ENCODE measurements around the gene MAP3K3.

MAP3K3 gene

DNA sequence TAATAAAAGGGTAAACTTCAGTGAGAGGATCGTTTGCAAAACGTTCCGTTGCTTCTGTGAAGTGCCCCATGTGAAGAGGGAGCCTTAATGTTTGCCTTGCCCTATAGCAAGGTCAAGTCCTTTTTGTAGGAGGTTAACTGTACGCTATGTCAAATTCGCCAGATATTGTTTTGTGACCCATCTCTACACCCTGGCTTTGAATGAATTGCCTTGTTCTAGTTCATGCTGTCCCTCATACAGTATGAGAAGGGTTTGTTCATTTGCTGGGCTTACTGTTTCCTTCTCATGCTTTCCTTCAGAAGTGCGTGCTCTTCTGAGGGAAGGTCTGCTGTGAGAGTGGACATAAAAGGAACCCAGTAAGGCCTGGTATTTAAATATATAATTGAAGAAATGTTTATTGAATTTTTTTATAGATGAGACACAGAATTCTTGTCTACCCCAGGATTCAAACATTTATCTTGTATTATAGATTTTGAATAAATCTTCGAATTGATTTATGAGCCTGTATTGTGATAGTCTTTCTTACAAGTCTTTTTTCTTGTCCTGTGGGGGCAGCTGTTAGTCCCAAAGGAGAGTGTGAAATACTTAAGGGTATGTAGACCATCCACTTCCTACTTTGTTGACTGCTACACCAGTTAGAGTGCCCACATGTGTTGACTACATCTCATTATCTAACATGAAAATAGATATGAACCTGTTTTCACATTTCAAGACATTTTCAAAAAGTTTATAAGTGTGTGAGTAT lies 1.7 kb downstream of the MAP3K3 start:
- Histone ChIP-seq H3K79me1 (ENCODE audit: low read length) (peaks cover 3% of the 10 kb centered on the region), H3K18ac (ENCODE audit: low read length) (no peak overlapping the region), H3K23ac (ENCODE audit: low read length) (no peak overlapping the region), H3K4ac (ENCODE audit: low read depth, low read length) (no peak overlapping the region), H3K4me1 (ENCODE audit: control insufficient read depth in 1 of 2, insufficient read depth in 2 of 2, low read length in 2 of 2) (no peaks in the 10 kb centered on the region), H3K4me3 (ENCODE audit: low read depth, low read length) (no peak overlapping the region), H3K27ac (ENCODE audit: low read depth, low read length) (no peak overlapping the region), H2AFZ (ENCODE audit: insufficient read depth, low read length, poor library complexity) (no peak overlapping the region), H3K79me2 (ENCODE audit: control insufficient read depth, insufficient read depth, low read length, poor library complexity) (no peaks in the 10 kb centered on the region), H3K14ac (ENCODE audit: low read length) (no peak overlapping the region), H2BK12ac (ENCODE audit: low read length) (no peak overlapping the region), H3K4me2 (ENCODE audit: low read length) (no peak overlapping the region), H3K36me3 (ENCODE audit: control insufficient read depth in 1 of 2, insufficient read depth in 2 of 2, low read length in 2 of 2) (peaks cover 0 to 2% of the 10 kb centered on the region in 2 experiments), H2BK5ac (ENCODE audit: low read depth, low read length, poor library complexity) (no peak overlapping the region), H3K9me3 (ENCODE audit: insufficient read depth, low read depth, low read length) (no peaks in the 10 kb centered on the region), H4K8ac (ENCODE audit: low read depth, low read length) (no peak overlapping the region), H4K91ac (ENCODE audit: low read depth, low read length) (no peak overlapping the region), H4K12ac (ENCODE audit: low read depth, low read length) (no peak overlapping the region), H2AK5ac (ENCODE audit: low read length) (no peak overlapping the region), H2BK120ac (ENCODE audit: insufficient read depth, low read length, poor library complexity) (no peak overlapping the region), H3K9ac (ENCODE audit: low read length) (no peak overlapping the region), H3K27me3 (ENCODE audit: insufficient read depth, low read length) (no peaks in the 10 kb centered on the region)
- WGBS (ENCODE audit: extremely low coverage, insufficient coverage, insufficient read length) = no CpG with 5 or more reads among the region's 7 CpGs
- DNase-seq = no peak

DNA sequence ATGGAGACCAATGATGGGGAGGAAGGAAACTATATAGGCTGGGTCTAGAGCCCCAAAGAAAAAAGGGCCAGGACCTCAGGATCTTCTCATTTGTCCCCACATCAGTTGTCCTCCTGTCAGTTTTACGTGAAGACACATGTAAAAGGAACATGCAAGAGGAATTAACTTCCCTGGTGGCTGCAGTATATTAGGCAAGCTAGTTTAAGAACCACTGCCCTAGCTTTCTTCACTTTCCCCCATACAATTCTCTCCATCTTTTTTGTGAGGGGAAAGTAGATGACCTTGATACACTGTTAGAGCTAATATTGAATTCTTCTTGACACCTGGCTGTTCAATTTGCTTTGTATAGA lies 2.3 kb downstream of the MAP3K3 start:
- Histone ChIP-seq H4K91ac (ENCODE audit: low read depth, low read length) (no peak overlapping the region), H3K4me3 (ENCODE audit: low read depth, low read length) (no peak overlapping the region), H3K14ac (ENCODE audit: low read length) (no peak overlapping the region), H3K79me2 (ENCODE audit: control insufficient read depth, insufficient read depth, low read length, poor library complexity) (no peaks in the 10 kb centered on the region), H3K18ac (ENCODE audit: low read length) (no peak overlapping the region), H2BK120ac (ENCODE audit: insufficient read depth, low read length, poor library complexity) (no peak overlapping the region), H2BK12ac (ENCODE audit: low read length) (no peak overlapping the region), H3K9me3 (ENCODE audit: insufficient read depth, low read depth, low read length) (no peaks in the 10 kb centered on the region), H3K27me3 (ENCODE audit: insufficient read depth, low read length) (no peaks in the 10 kb centered on the region), H2AFZ (ENCODE audit: insufficient read depth, low read length, poor library complexity) (no peak overlapping the region), H3K4ac (ENCODE audit: low read depth, low read length) (no peak overlapping the region), H3K27ac (ENCODE audit: low read depth, low read length) (no peak overlapping the region), H3K4me1 (ENCODE audit: control insufficient read depth in 1 of 2, insufficient read depth in 2 of 2, low read length in 2 of 2) (no peaks in the 10 kb centered on the region), H3K36me3 (ENCODE audit: control insufficient read depth in 1 of 2, insufficient read depth in 2 of 2, low read length in 2 of 2) (peaks cover 0 to 2% of the 10 kb centered on the region in 2 experiments), H3K9ac (ENCODE audit: low read length) (no peak overlapping the region), H4K12ac (ENCODE audit: low read depth, low read length) (no peak overlapping the region), H2BK5ac (ENCODE audit: low read depth, low read length, poor library complexity) (no peak overlapping the region), H2AK5ac (ENCODE audit: low read length) (no peak overlapping the region), H4K8ac (ENCODE audit: low read depth, low read length) (no peak overlapping the region), H3K4me2 (ENCODE audit: low read length) (no peak overlapping the region), H3K79me1 (ENCODE audit: low read length) (peaks cover 3% of the 10 kb centered on the region), H3K23ac (ENCODE audit: low read length) (no peak overlapping the region)
- no CpG with 5 or more reads among the region's 1 CpG for WGBS (ENCODE audit: extremely low coverage, insufficient coverage, insufficient read length)
- no peak for DNase-seq

DNA sequence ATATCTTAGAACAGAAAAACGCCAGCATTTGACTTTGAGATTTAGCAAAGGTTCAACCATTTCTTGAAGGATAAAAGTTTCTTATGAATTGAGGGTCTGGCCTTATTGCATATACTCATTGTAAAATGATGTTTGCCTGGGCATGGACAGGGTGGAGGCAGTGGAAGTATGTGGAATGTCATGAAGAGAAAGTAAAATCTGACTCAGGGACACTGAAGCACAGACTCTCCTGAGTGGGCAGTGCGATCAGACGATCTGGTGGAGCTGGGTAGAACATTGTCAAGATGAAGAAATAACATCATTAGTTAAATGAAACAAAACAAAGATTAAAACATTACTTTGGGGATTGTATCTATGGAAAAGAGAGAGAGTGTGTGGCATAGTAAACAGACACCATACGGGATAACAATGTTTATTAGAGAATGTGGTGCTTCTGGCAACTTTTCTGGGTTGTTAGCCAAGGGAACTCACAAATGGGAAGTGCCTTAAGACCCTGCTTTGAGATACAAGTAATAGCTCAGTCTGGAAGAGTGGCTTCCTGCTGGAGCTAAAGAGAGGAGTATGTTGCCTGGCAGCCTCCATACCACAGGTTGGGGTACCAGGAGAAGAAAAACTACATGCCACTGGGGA lies 4.4 kb downstream of the MAP3K3 start:
- Histone ChIP-seq H3K4me1 (ENCODE audit: control insufficient read depth in 1 of 2, insufficient read depth in 2 of 2, low read length in 2 of 2) (no peaks in the 10 kb centered on the region), H3K4ac (ENCODE audit: low read depth, low read length) (no peak overlapping the region), H4K12ac (ENCODE audit: low read depth, low read length) (no peak overlapping the region), H3K4me2 (ENCODE audit: low read length) (no peak overlapping the region), H3K23ac (ENCODE audit: low read length) (no peak overlapping the region), H2BK120ac (ENCODE audit: insufficient read depth, low read length, poor library complexity) (no peak overlapping the region), H2BK12ac (ENCODE audit: low read length) (no peak overlapping the region), H2AFZ (ENCODE audit: insufficient read depth, low read length, poor library complexity) (no peak overlapping the region), H4K8ac (ENCODE audit: low read depth, low read length) (no peak overlapping the region), H3K9ac (ENCODE audit: low read length) (no peak overlapping the region), H3K79me2 (ENCODE audit: control insufficient read depth, insufficient read depth, low read length, poor library complexity) (no peaks in the 10 kb centered on the region), H3K4me3 (ENCODE audit: low read depth, low read length) (no peak overlapping the region), H2AK5ac (ENCODE audit: low read length) (no peak overlapping the region), H3K79me1 (ENCODE audit: low read length) (peaks cover under 1% of the 10 kb centered on the region), H3K18ac (ENCODE audit: low read length) (no peak overlapping the region), H3K27ac (ENCODE audit: low read depth, low read length) (no peak overlapping the region), H3K9me3 (ENCODE audit: insufficient read depth, low read depth, low read length) (no peaks in the 10 kb centered on the region), H3K27me3 (ENCODE audit: insufficient read depth, low read length) (no peaks in the 10 kb centered on the region), H4K91ac (ENCODE audit: low read depth, low read length) (no peak overlapping the region), H3K14ac (ENCODE audit: low read length) (no peak overlapping the region), H3K36me3 (ENCODE audit: control insufficient read depth in 1 of 2, insufficient read depth in 2 of 2, low read length in 2 of 2) (peaks cover 0 to 2% of the 10 kb centered on the region in 2 experiments), H2BK5ac (ENCODE audit: low read depth, low read length, poor library complexity) (no peak overlapping the region)
- DNase-seq = no peak
- WGBS (ENCODE audit: extremely low coverage, insufficient coverage, insufficient read length) = no CpG with 5 or more reads among the region's 4 CpGs

DNA sequence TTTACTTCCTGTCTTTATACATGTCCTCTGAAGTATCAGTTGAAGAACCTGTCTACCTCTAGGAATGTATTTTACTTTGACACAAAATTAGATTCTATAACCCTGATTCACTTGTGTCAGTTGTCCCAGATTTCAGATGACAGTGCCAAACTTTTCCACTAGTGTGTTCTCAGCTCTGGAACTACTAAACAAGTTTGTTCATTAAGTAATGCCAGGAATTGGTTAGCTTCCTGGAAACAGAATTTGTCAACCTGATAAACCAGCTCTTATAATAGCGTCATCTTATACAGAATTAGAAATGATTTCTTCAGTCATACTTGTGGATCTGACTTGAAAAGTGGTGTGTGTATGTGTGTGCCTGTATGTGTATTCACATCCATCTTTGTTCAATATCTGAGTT lies 7.4 kb downstream of the MAP3K3 start:
- Histone ChIP-seq H2AK5ac (ENCODE audit: low read length) (no peak overlapping the region), H2BK12ac (ENCODE audit: low read length) (no peak overlapping the region), H3K27ac (ENCODE audit: low read depth, low read length) (no peak overlapping the region), H3K79me2 (ENCODE audit: control insufficient read depth, insufficient read depth, low read length, poor library complexity) (no peaks in the 10 kb centered on the region), H2AFZ (ENCODE audit: insufficient read depth, low read length, poor library complexity) (no peak overlapping the region), H4K91ac (ENCODE audit: low read depth, low read length) (no peak overlapping the region), H3K79me1 (ENCODE audit: low read length) (no peaks in the 10 kb centered on the region), H3K9me3 (ENCODE audit: insufficient read depth, low read depth, low read length) (no peaks in the 10 kb centered on the region), H3K14ac (ENCODE audit: low read length) (no peak overlapping the region), H3K36me3 (ENCODE audit: control insufficient read depth in 1 of 2, insufficient read depth in 2 of 2, low read length in 2 of 2) (peaks cover 0 to 2% of the 10 kb centered on the region in 2 experiments), H2BK120ac (ENCODE audit: insufficient read depth, low read length, poor library complexity) (no peak overlapping the region), H3K23ac (ENCODE audit: low read length) (no peak overlapping the region), H2BK5ac (ENCODE audit: low read depth, low read length, poor library complexity) (no peak overlapping the region), H3K9ac (ENCODE audit: low read length) (no peak overlapping the region), H3K4me2 (ENCODE audit: low read length) (no peak overlapping the region), H4K8ac (ENCODE audit: low read depth, low read length) (no peak overlapping the region), H3K4ac (ENCODE audit: low read depth, low read length) (no peak overlapping the region), H3K27me3 (ENCODE audit: insufficient read depth, low read length) (no peaks in the 10 kb centered on the region), H4K12ac (ENCODE audit: low read depth, low read length) (no peak overlapping the region), H3K4me1 (ENCODE audit: control insufficient read depth in 1 of 2, insufficient read depth in 2 of 2, low read length in 2 of 2) (peaks cover 3% of the 10 kb centered on the region in 2 experiments), H3K4me3 (ENCODE audit: low read depth, low read length) (no peak overlapping the region), H3K18ac (ENCODE audit: low read length) (no peak overlapping the region)
- no peak for DNase-seq
- no CpG with 5 or more reads among the region's 1 CpG for WGBS (ENCODE audit: extremely low coverage, insufficient coverage, insufficient read length)

Data from trophoblast cell (in vitro differentiated cells and primary cell).